GM12878 (cell line): ENCODE measurements around the gene ERP29. TPM values are rescaled to one million over a fixed set of nuclear protein-coding genes. Genes with fewer than 3 reads are reported as not detected.

Experiments
- MYC ChIP-seq: IDR thresholded peaks from 2 replicates; pipeline ENCODE4 v1.6.1; 2011; ENCODE audit warnings: mild to moderate bottlenecking, low read length, moderate library complexity, inconsistent platforms; ENCODE audit not compliant: insufficient read depth, insufficient replicate concordance, insufficient read length, severe bottlenecking
- POLR2AphosphoS2 ChIP-seq: IDR thresholded peaks from 2 replicates; pipeline ENCODE4 v1.6.1; 2011; ENCODE audit warnings: low read depth, mild to moderate bottlenecking, low read length, improper control_type of control experiment, moderate library complexity
- RAD51 ChIP-seq: fragments of 450-650 bp; IDR thresholded peaks from 2 replicates; pipeline ENCODE4 v1.6.1; 2016; ENCODE audit warnings: moderate library complexity, mild to moderate bottlenecking, inconsistent platforms
- ZBED1 ChIP-seq: IDR thresholded peaks from 2 replicates; pipeline ENCODE4 v1.6.1; 2016; ENCODE audit warnings: borderline replicate concordance
- ZBTB11 ChIP-seq: fragments of 450-650 bp; formaldehyde crosslinking; IDR thresholded peaks from 2 replicates; pipeline ENCODE4 v1.5.0; 2022; ENCODE audit warnings: mild to moderate bottlenecking, missing genetic modification characterization
- ZNF207 ChIP-seq: fragments of 450-650 bp; IDR thresholded peaks from 2 replicates; pipeline ENCODE4 v1.6.1; 2014; ENCODE audit warnings: antibody characterized with exemption, mild to moderate bottlenecking, borderline replicate concordance
- polyA plus RNA-seq, 11 experiments: library from polyadenylated mRNA; depleted of rRNA in 4 of 11; unstranded in 6 of 11; stranded (reverse) in 5 of 11; fragments of >200 nt; fragmentation: Nextera tagmentation in 4 of 11; fragmentation: Illumina TruSeq in 1 of 11; extraction: Ambion mirVana in 4 of 11; extraction: Trizol in 1 of 11; gene quantifications; 1 replicate in 1 of 11; 2 replicates in 10 of 11; pipeline versions ENCODE4 v1.2.1 to v1.2.3, GENCODE V29; 2011 to 2016; ENCODE audit warnings: inconsistent platforms in 2 of 11, missing spikeins in 2 of 11, low read depth in 1 of 11
- total RNA-seq, 4 experiments: library from RNA; depleted of rRNA in 3 of 4; stranded (reverse); fragments of >200 nt in 3 of 4; fragmentation: Illumina TruSeq in 1 of 4; extraction: Trizol in 1 of 4; gene quantifications; 2 replicates each; pipeline versions ENCODE4 v1.2.1 to v1.2.3, GENCODE V29; 2013 to 2021
- TF ChIP-seq, protein P1 (sequence below): IDR thresholded peaks from 2 replicates; pipeline ENCODE4 v1.6.1; 2012; ENCODE audit warnings: improper control_type of control experiment, low read depth, low read length; ENCODE audit not compliant: insufficient replicate concordance

Gene ERP29
- total and polyA plus RNA-seq, 10 of the 15 experiments (the other 5 are each of a cell fraction or from before 2014, with no cell fraction given) = 46.7 to 146 (median 107) TPM

- TF ChIP-seq ZBTB11 (CRISPR knock-in tag) (no peak), ZBED1 (no peak), ZNF207 (no peak), MYC (no peak), POLR2AphosphoS2 (no peak), RAD51 (no peak)
- TF ChIP-seq, protein P1, sequence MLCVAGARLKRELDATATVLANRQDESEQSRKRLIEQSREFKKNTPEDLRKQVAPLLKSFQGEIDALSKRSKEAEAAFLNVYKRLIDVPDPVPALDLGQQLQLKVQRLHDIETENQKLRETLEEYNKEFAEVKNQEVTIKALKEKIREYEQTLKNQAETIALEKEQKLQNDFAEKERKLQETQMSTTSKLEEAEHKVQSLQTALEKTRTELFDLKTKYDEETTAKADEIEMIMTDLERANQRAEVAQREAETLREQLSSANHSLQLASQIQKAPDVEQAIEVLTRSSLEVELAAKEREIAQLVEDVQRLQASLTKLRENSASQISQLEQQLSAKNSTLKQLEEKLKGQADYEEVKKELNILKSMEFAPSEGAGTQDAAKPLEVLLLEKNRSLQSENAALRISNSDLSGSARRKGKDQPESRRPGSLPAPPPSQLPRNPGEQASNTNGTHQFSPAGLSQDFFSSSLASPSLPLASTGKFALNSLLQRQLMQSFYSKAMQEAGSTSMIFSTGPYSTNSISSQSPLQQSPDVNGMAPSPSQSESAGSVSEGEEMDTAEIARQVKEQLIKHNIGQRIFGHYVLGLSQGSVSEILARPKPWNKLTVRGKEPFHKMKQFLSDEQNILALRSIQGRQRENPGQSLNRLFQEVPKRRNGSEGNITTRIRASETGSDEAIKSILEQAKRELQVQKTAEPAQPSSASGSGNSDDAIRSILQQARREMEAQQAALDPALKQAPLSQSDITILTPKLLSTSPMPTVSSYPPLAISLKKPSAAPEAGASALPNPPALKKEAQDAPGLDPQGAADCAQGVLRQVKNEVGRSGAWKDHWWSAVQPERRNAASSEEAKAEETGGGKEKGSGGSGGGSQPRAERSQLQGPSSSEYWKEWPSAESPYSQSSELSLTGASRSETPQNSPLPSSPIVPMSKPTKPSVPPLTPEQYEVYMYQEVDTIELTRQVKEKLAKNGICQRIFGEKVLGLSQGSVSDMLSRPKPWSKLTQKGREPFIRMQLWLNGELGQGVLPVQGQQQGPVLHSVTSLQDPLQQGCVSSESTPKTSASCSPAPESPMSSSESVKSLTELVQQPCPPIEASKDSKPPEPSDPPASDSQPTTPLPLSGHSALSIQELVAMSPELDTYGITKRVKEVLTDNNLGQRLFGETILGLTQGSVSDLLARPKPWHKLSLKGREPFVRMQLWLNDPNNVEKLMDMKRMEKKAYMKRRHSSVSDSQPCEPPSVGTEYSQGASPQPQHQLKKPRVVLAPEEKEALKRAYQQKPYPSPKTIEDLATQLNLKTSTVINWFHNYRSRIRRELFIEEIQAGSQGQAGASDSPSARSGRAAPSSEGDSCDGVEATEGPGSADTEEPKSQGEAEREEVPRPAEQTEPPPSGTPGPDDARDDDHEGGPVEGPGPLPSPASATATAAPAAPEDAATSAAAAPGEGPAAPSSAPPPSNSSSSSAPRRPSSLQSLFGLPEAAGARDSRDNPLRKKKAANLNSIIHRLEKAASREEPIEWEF = no peak
Measured at GRCh38 chr12:112000820-112001219, 12.4 kb upstream of the ERP29 start (continued).
